CMK (cell line): ENCODE measurements around the gene AKR1B15.
"Not testable (repeated sequence)": the region's sequence is repeated elsewhere in the genome, so short reads cannot be mapped to it uniquely, and the experiment has no call there.

Experiments
- DNase-seq: peaks from one replicate; pipeline ENCODE4 v3.0.0-alpha.2; 2010; ENCODE audit warnings: low read depth

Gene AKR1B15

GRCh38 chr7:134563398-134563749 is 14.5 kb downstream of the AKR1B15 start:
- DNase-seq, result not testable (repeated sequence)

GRCh38 chr7:134565643-134566136 is 16.8 kb downstream of the AKR1B15 start:
- DNase-seq, result no peak

- DNase-seq, result no peak
Observed at GRCh38 chr7:134567368-134567767, 18.5 kb downstream of the AKR1B15 start.

GRCh38 chr7:134569962-134570361 is 21.1 kb downstream of the AKR1B15 start:
- not testable (repeated sequence) for DNase-seq

- no peak for DNase-seq
Observed at GRCh38 chr7:134571101-134571500, 22.2 kb downstream of the AKR1B15 start.

- no peak for DNase-seq
Observed at GRCh38 chr7:134571746-134572461, 23.0 kb downstream of the AKR1B15 start.

GRCh38 chr7:134574322-134574721 is 25.4 kb downstream of the AKR1B15 start:
- DNase-seq, result no peak

GRCh38 chr7:134584290-134584689 is 35.4 kb downstream of the AKR1B15 start:
- DNase-seq, result no peak

GRCh38 chr7:134585897-134586296 is 37.0 kb downstream of the AKR1B15 start:
- no peak for DNase-seq

GRCh38 chr7:134587750-134588149 is 38.8 kb downstream of the AKR1B15 start:
- DNase-seq, result no peak

- no peak for DNase-seq
Observed at GRCh38 chr7:134589491-134589941, 40.6 kb downstream of the AKR1B15 start.

- no peak for DNase-seq
Observed at GRCh38 chr7:134593530-134594392, 44.9 kb downstream of the AKR1B15 start.

GRCh38 chr7:134594877-134595276 is 46.0 kb downstream of the AKR1B15 start:
- no peak for DNase-seq

GRCh38 chr7:134599371-134599770 is 50.5 kb downstream of the AKR1B15 start:
- DNase-seq, result no peak

- no peak for DNase-seq
Observed at GRCh38 chr7:134601459-134601858, 52.5 kb downstream of the AKR1B15 start.

- no peak for DNase-seq
Observed at GRCh38 chr7:134602881-134603451, 54.1 kb downstream of the AKR1B15 start.

- peak; percentile 18 for DNase-seq
Observed at GRCh38 chr7:134605978-134606923, 57.3 kb downstream of the AKR1B15 start.

- no peak for DNase-seq
Observed at GRCh38 chr7:134611611-134612151, 62.8 kb downstream of the AKR1B15 start.

GRCh38 chr7:134612197-134612596 is 63.3 kb downstream of the AKR1B15 start:
- DNase-seq, result no peak

- no peak for DNase-seq
Observed at GRCh38 chr7:134613623-134614347, 64.9 kb downstream of the AKR1B15 start.

GRCh38 chr7:134616611-134617010 is 67.7 kb downstream of the AKR1B15 start:
- no peak for DNase-seq
